WTC11 (cell line): Measurements from ENCODE around the gene TELO2. TPM values are rescaled to one million over a fixed set of nuclear protein-coding genes. Genes with fewer than 3 reads are reported as not detected.

ENCODE experiments used
- ATAC-seq: fragments of 200-7000 bp; cut with Tn5 transposase; 2 replicates; pipeline ENCODE4 v1.10.0; 2021; ENCODE audit warnings: mild to moderate bottlenecking, moderate library complexity
- CTCF ChIA-PET: fragments of 300-600 bp; sonication (Branson Sonifier 250); formaldehyde crosslinking; loops from one replicate; lab custom pipeline; 2021; ENCODE audit warnings: antibody characterized with exemption; lab: Charles Lee
- POLR2A ChIA-PET: fragments of 350-600 bp; sonication (Branson Sonifier 250); formaldehyde crosslinking; loops from one replicate; lab custom pipeline; 2021; ENCODE audit warnings: antibody characterized with exemption; lab: Charles Lee
- DNase-seq: peaks from one replicate; pipeline ENCODE4 v3.0.0; 2021; ENCODE audit warnings: low spot score
- H3K27ac Mint-ChIP-seq: 2 replicates; pipeline ENCODE4 v1.8.0; 2021; ENCODE audit warnings: mixed read lengths
- H3K27me3 Mint-ChIP-seq: 2 replicates; pipeline ENCODE4 v1.8.0; 2021; ENCODE audit warnings: low read depth, mild to moderate bottlenecking, moderate library complexity, mixed read lengths
- H3K36me3 Mint-ChIP-seq: 2 replicates; pipeline ENCODE4 v1.8.0; 2021; ENCODE audit warnings: mixed read lengths
- H3K4me1 Mint-ChIP-seq: 2 replicates; pipeline ENCODE4 v1.8.0; 2022; ENCODE audit warnings: mixed read lengths
- H3K4me3 Mint-ChIP-seq: 2 replicates; pipeline ENCODE4 v1.8.0; 2021; ENCODE audit warnings: mild to moderate bottlenecking, moderate library complexity, mixed read lengths
- H3K9me3 Mint-ChIP-seq: 2 replicates; pipeline ENCODE4 v1.8.0; 2021; ENCODE audit warnings: mixed read lengths
- CBFB ChIP-seq: sonication (generic); formaldehyde crosslinking; IDR thresholded peaks from 2 replicates; pipeline ENCODE4 v1.8.1; 2022; ENCODE audit warnings: mild to moderate bottlenecking, low read depth, missing genetic modification reagents
- CDX4 ChIP-seq: fragments of 250-450 bp; sonication (Bioruptor Pico); IDR thresholded peaks from 2 replicates; pipeline ENCODE4 v1.9.0; 2021; ENCODE audit warnings: moderate library complexity, mild to moderate bottlenecking, inconsistent platforms, borderline replicate concordance
- EMX1 ChIP-seq: fragments of 250-450 bp; sonication (Bioruptor Pico); IDR thresholded peaks from 2 replicates; pipeline ENCODE4 v1.8.0; 2021; ENCODE audit warnings: mild to moderate bottlenecking
- ERG ChIP-seq: fragments of 250-450 bp; sonication (Bioruptor Pico); IDR thresholded peaks from 2 replicates; pipeline ENCODE4 v1.8.0; 2021; ENCODE audit warnings: mild to moderate bottlenecking
- ETV6 ChIP-seq: sonication (generic); formaldehyde crosslinking; IDR thresholded peaks from 2 replicates; pipeline ENCODE4 v1.8.1; 2022; ENCODE audit warnings: mild to moderate bottlenecking, missing genetic modification reagents
- GABPB1 ChIP-seq: sonication (generic); formaldehyde crosslinking; IDR thresholded peaks from 2 replicates; pipeline ENCODE4 v1.8.1; 2023; ENCODE audit warnings: mild to moderate bottlenecking, missing genetic modification reagents
- GRHL2 ChIP-seq: fragments of 250-450 bp; sonication (Bioruptor Pico); IDR thresholded peaks from 2 replicates; pipeline ENCODE4 v1.8.0; 2022; ENCODE audit warnings: mild to moderate bottlenecking, moderate library complexity; ENCODE audit not compliant: insufficient replicate concordance, severe bottlenecking
- GTF2I ChIP-seq: fragments of 250-450 bp; sonication (Bioruptor Pico); conservative IDR thresholded peaks from 2 replicates; pipeline ENCODE4 v1.4.0; 2021; ENCODE audit warnings: mild to moderate bottlenecking
- HMGXB4 ChIP-seq: sonication (generic); formaldehyde crosslinking; IDR thresholded peaks from 2 replicates; pipeline ENCODE4 v1.8.1; 2023; ENCODE audit warnings: mild to moderate bottlenecking, moderate library complexity, missing genetic modification reagents
- JUN ChIP-seq: sonication (generic); formaldehyde crosslinking; IDR thresholded peaks from 2 replicates; pipeline ENCODE4 v1.8.0; 2023; ENCODE audit warnings: mild to moderate bottlenecking, missing genetic modification reagents
- MAX ChIP-seq: sonication (generic); formaldehyde crosslinking; IDR thresholded peaks from 2 replicates; pipeline ENCODE4 v1.8.0; 2022; ENCODE audit warnings: mild to moderate bottlenecking, missing genetic modification reagents
- NFYB ChIP-seq: sonication (generic); formaldehyde crosslinking; conservative IDR thresholded peaks from 2 replicates; pipeline ENCODE4 v1.8.0; 2022; ENCODE audit warnings: low read depth, missing genetic modification reagents
- OVOL2 ChIP-seq: fragments of 250-450 bp; sonication (Bioruptor Pico); IDR thresholded peaks from 2 replicates; pipeline ENCODE4 v1.9.0; 2021; ENCODE audit warnings: mild to moderate bottlenecking, borderline replicate concordance
- PRRX2 ChIP-seq: fragments of 250-450 bp; sonication (Bioruptor Pico); IDR thresholded peaks from 2 replicates; pipeline ENCODE4 v1.8.0; 2021; ENCODE audit warnings: mild to moderate bottlenecking
- RELA ChIP-seq: sonication (generic); formaldehyde crosslinking; IDR thresholded peaks from 2 replicates; pipeline ENCODE4 v1.8.1; 2022; ENCODE audit warnings: missing genetic modification reagents, mild to moderate bottlenecking, borderline replicate concordance
- SP1 ChIP-seq: sonication (generic); formaldehyde crosslinking; conservative IDR thresholded peaks from 2 replicates; pipeline ENCODE4 v1.8.1; 2022; ENCODE audit warnings: missing genetic modification reagents
- USF1 ChIP-seq: sonication (generic); formaldehyde crosslinking; IDR thresholded peaks from 2 replicates; pipeline ENCODE4 v1.8.0; 2022; ENCODE audit warnings: mild to moderate bottlenecking, missing genetic modification reagents
- ZNF232 ChIP-seq: sonication (generic); formaldehyde crosslinking; IDR thresholded peaks from 2 replicates; pipeline ENCODE4 v1.8.0; 2022; ENCODE audit warnings: mild to moderate bottlenecking, missing genetic modification reagents
- ZNF396 ChIP-seq: fragments of 250-450 bp; sonication (Bioruptor Pico); IDR thresholded peaks from 2 replicates; pipeline ENCODE4 v1.8.0; 2021; ENCODE audit warnings: mild to moderate bottlenecking, moderate library complexity, borderline replicate concordance
- ZNF512 ChIP-seq: sonication (generic); formaldehyde crosslinking; IDR thresholded peaks from 2 replicates; pipeline ENCODE4 v1.8.1; 2022; ENCODE audit warnings: missing genetic modification reagents, borderline replicate concordance
- ZSCAN18 ChIP-seq: fragments of 250-450 bp; sonication (Bioruptor Pico); IDR thresholded peaks from 2 replicates; pipeline ENCODE4 v2.1.2; 2022; ENCODE audit warnings: mild to moderate bottlenecking, moderate library complexity
- total RNA-seq: library from RNA; stranded (reverse); gene quantifications from 3 replicates; pipeline ENCODE4 v1.2.3, GENCODE V29; 2021

The TELO2 gene
- total RNA-seq, 1 experiment from 2014 or later: 86.7 TPM

GRCh38 chr16:1498899-1499676 lies 5.9 kb downstream of the TELO2 start (continued):
- no peak for TF ChIP-seq ZNF232
- no peak for TF ChIP-seq ZNF512 (CRISPR knock-in tag)
- no peak for TF ChIP-seq JUN
- TF ChIP-seq MAX (CRISPR knock-in tag): no peak
- no peak for TF ChIP-seq OVOL2 (CRISPR knock-in tag)

- no peak for ATAC-seq
- DNase-seq: no peak
- Mint-ChIP-seq H3K4me1 (no peaks in the 10 kb centered on the region), H3K36me3 (peaks cover 18% of the 10 kb centered on the region), H3K27me3 (no peaks in the 10 kb centered on the region), H3K27ac (no peak overlapping the region), H3K4me3 (no peak overlapping the region), H3K9me3 (no peaks in the 10 kb centered on the region)
- CTCF ChIA-PET: interaction anchor here (1.3 kb wide), 1 partner anchor 44 kb away, joined by 3 read pairs; no protein-coding TSS in a partner anchor
- TF ChIP-seq USF1 (CRISPR knock-in tag) (no peak), ERG (CRISPR knock-in tag) (no peak), HMGXB4 (CRISPR knock-in tag) (no peak), CBFB (CRISPR knock-in tag) (no peak), ZNF396 (CRISPR knock-in tag) (no peak), EMX1 (CRISPR knock-in tag) (no peak), RELA (CRISPR knock-in tag) (no peak), CDX4 (no peak), GABPB1 (no peak), ETV6 (no peak), NFYB (no peak), GRHL2 (CRISPR knock-in tag) (no peak), GTF2I (CRISPR knock-in tag) (no peak), ZSCAN18 (no peak), SP1 (no peak), PRRX2 (CRISPR knock-in tag) (no peak)
- POLR2A ChIA-PET: no interaction called here
Observed at GRCh38 chr16:1499756-1500464, 6.8 kb downstream of the TELO2 start.
